ENCODE data around the gene LGR6. TPM values are rescaled to one million over a fixed set of nuclear protein-coding genes. Genes with fewer than 3 reads are reported as not detected.

LGR6 gene
- total RNA-seq, 1 experiment from 2014 or later, result 0.56 TPM

DNA sequence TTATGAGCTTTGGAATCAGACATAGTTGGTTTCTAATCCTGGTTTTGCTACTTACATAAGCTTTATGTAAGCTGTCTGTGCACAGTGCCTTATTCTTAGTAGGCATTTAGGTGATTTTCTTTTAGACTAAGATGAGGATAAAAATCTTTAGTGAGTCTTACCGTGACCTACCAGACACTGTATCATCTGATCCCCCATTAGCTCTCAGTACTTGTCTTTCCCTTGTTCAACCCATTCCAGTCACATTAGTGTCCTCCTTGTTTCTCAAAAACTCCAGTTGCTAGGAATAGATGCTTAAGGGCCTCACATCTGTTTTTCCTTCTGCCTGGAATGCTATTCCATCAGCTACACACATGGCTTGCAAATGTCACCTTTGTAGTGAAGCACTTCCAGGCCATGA, 173.7 kb downstream of the LGR6 start:
- H3K27me3 Mint-ChIP-seq (ENCODE audit: insufficient read depth, unreplicated experiment), result no peaks in the 10 kb centered on the region
- no peaks in the 10 kb centered on the region for H3K9me3 Mint-ChIP-seq (ENCODE audit: unreplicated experiment)
- TF ChIP-seq CTCF (IDR thresholded peaks at IDR 0.05; ENCODE audit: unreplicated experiment), result no peak
- intact Hi-C loops (cut with micrococcal nuclease), result no loop called here
- DNase-seq (ENCODE audit: unreplicated experiment), result no peak
- ChIA-PET CTCF (interaction anchor here (0.5 to 1.7 kb wide), 4 partner anchors 17 to 353 kb away, joined by 3 to 6 read pairs (median 3); no protein-coding TSS in a partner anchor), POLR2A (interaction anchor here (0.6 to 2.1 kb wide), 5 partner anchors 13 to 1417 kb away, joined by 3 to 7 read pairs (median 3); partner anchors contain the start of gene PPP1R12B)
- H3K27ac Mint-ChIP-seq (ENCODE audit: low read depth, unreplicated experiment), result no peak overlapping the region
- peaks cover 12% of the 10 kb centered on the region for H3K4me1 Mint-ChIP-seq (ENCODE audit: insufficient read depth, unreplicated experiment)
- no peak overlapping the region for H3K4me3 Mint-ChIP-seq (ENCODE audit: unreplicated experiment)
- no TSS peak for BruUV-seq (replicated peaks)
- no peaks in the 10 kb centered on the region for H3K36me3 Mint-ChIP-seq (ENCODE audit: insufficient read depth, unreplicated experiment)

Other genes with a start within 250 kb of the LGR6 start
- not detected in 2 replicates for gene LMOD1, start 247.3 kb upstream of the LGR6 start, total RNA-seq (2022)
- 157 and 171 TPM in 2 replicates for gene TIMM17A, start 238.3 kb upstream of the LGR6 start, total RNA-seq (2022)
- 147 and 155 TPM in 2 replicates for gene RNPEP, start 211.2 kb upstream of the LGR6 start, total RNA-seq (2022)
- gene ELF3, start 183.2 kb upstream of the LGR6 start, total RNA-seq (2022), result 0.10 and 0.33 TPM in 2 replicates
- gene GPR37L1, start 70.9 kb upstream of the LGR6 start, total RNA-seq (2022), result not detected in 2 replicates
- gene ARL8A, start 49.1 kb upstream of the LGR6 start, total RNA-seq (2022), result 94.8 and 126 TPM in 2 replicates
- gene PTPN7, start 33.2 kb upstream of the LGR6 start, total RNA-seq (2022), result not detected in 2 replicates
- 29.1 and 31.9 TPM in 2 replicates for gene UBE2T, start 148.1 kb downstream of the LGR6 start, total RNA-seq (2022)
- gene PPP1R12B, start 154.9 kb downstream of the LGR6 start, total RNA-seq (2022), result 31.1 and 33.8 TPM in 2 replicates

All from MCF 10A (cell line).